ENCODE measurements around the gene TMEM170A.
"Not testable (repeated sequence)": the region's sequence is repeated elsewhere in the genome, so short reads cannot be mapped to it uniquely, and the experiment has no call there.

Gene TMEM170A

GRCh38 chr16:75479421-75479990, 15.0 kb upstream of the TMEM170A start:
- DNase-seq: no peak

DNA sequence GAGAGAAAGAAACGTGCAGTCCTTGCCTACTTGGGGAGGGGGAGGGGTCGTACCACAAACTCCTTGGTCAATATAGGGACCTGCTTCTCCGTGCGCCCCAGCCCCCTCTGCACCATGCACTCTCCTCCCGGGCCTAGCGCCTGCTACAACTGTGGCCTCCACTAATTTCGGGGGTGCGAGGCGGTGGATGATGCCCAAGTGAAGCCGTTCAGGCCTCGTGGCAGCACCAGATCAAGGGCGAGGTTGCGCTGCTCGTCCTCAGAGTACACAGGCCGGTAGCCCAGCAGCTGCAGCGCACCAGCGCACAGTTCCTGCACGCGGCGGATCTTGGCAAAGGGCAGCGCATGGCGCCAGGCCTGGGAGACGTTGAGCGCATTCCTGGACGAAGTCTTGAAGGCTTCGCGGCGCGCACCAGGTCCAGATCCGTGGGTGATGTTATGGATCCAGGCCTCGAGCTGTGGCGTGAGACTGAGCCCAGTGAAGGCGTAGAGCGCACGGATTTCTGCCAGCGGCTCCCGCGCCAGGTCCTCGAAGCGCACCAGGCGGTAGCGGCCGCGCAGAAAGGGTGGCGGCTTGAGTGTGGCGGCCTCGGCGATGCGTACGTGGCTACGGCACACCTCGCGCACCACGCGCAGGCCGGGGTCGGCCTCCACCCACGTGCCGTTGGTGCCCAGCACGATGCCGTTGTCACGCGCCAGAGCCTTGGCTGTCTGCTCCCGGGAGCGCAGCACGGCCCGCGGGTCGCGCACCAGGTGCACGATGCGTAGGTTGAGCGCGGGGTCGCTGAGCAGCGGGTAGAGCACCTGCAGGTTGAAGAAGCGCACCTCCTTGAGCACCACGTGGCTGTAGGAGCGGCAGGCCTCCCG, 14.2 kb upstream of the TMEM170A start:
- no peak for DNase-seq

- DNase-seq: no peak
Measured at GRCh38 chr16:75477680-75478473, 13.4 kb upstream of the TMEM170A start.

DNA sequence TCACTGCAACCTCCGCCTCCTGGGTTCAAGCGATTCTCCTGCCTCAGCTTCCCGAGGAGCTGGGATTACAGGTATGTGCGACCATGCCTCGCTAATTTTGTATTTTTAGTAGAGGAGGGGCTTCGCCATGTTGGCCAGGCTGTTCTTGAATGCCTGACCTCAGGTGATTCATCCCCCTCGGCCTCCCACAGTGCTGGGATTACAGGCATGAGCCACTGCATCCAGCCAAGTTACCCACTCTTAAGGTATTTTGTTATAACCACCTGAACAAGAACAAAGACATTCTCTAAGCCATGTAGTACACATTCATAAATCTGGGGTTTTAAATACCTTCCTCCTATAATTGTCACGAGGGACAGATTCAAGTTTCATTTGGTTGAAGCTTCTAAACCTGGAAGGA, 12.3 kb upstream of the TMEM170A start:
- no peak for DNase-seq

DNA sequence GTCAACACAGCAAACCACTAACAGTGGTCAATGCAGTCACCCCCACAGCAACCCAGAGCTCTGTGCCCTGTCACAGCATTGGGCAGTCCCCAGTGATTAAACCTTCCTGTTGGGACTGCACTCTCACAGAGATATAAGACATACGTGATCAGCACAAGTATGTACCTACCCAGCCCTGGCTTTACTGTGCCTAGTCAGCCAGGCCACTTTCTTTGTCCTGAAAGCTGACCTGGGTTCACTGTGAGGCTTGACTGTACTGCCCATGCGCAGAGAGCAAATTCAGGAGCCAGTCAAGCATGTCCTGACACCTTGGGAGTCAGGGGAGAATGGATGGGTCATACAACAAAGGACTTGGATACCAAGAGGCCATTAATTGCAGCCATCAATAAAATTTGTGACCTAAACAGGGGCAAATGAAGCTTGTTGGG, 10.9 kb upstream of the TMEM170A start:
- no peak for DNase-seq

GRCh38 chr16:75472908-75473877, 8.7 kb upstream of the TMEM170A start:
- DNase-seq: no peak

- DNase-seq: no peak
Measured at GRCh38 chr16:75471723-75472633, 7.5 kb upstream of the TMEM170A start.

DNA sequence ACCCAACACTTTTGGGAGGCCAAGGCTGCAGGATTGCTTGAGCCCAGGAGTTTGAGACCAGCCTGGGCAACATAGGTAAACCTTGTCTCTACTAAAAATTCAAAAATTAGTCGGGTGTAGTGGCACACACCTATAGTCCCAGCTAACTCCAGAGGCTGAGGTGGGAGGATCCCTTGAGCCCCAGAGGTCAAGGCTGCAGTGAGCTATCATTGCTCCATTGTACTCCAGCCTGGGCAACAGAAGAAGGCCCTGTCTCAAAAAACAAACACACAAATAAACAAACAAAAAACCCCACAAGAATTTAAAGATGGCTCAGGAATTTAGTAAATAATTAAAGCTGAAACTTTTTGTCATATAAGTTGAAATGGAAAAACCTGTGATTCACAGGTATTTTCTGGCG, 2.3 kb upstream of the TMEM170A start:
- no peak for DNase-seq

GRCh38 chr16:75463389-75464121, 934 bp downstream of the TMEM170A start:
- not testable (repeated sequence) for DNase-seq

- no peak for DNase-seq
Measured at GRCh38 chr16:75462806-75463205, 1.7 kb downstream of the TMEM170A start.

GRCh38 chr16:75461575-75461974, 2.9 kb downstream of the TMEM170A start:
- DNase-seq: no peak

DNA sequence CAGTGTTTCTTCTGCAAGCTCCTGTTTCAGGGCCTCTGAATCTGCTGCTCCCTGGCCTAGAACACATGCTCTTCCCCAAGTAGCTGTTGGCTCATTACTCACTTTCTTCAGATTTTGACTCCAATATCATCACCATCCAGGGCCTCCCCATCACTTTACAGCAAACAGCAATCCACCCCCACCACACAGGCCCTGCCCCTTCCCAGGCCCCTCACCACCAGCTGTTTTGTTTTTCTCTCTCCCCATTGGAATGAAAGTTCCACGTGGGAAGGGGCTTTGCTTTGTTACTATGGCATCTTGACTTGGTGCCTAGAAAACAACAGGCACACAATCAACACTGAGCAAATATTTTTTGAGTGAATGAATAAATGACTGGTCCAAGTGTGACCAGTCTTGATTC, 4.0 kb downstream of the TMEM170A start:
- DNase-seq: no peak

GRCh38 chr16:75459691-75460090, 4.8 kb downstream of the TMEM170A start:
- DNase-seq: no peak

GRCh38 chr16:75458439-75458838, 6.0 kb downstream of the TMEM170A start:
- DNase-seq: no peak

- DNase-seq: no peak
Measured at GRCh38 chr16:75458029-75458428, 6.5 kb downstream of the TMEM170A start.

GRCh38 chr16:75457485-75458021, 6.9 kb downstream of the TMEM170A start:
- no peak for DNase-seq

GRCh38 chr16:75456971-75457370, 7.5 kb downstream of the TMEM170A start:
- no peak for DNase-seq

DNA sequence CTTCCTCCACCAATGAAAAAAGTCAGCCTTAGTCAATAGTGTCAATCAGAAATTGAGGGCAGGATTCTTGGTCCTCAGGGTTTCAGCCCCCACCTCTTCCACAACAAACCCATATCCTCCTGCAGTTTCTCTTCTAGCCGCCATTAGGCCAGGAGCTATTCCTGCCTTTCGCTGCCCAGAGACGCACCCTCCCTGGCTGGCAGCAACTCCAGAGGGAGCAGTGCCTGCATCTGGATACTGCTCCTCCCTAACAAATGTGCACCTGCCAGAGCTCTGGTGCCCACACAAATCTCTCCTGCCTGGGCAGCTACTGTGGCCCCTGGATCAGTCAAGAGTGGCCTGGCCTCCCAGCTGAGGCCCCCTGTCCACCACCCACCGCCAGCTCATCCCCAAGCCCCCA, 8.0 kb downstream of the TMEM170A start:
- DNase-seq: not testable (repeated sequence)

GRCh38 chr16:75455677-75456076, 8.8 kb downstream of the TMEM170A start:
- no peak for DNase-seq
